Keratinocyte (primary cell): ENCODE measurements around the gene INSRR. TPM values are rescaled to one million over a fixed set of nuclear protein-coding genes. Genes with fewer than 3 reads are reported as not detected.

Experiments used
- DNase-seq: peaks from one replicate; pipeline ENCODE4 v3.0.0-alpha.2; 2011; ENCODE audit warnings: low read depth, missing footprints, low spot score
- FAIRE-seq: peaks from 2 replicates; lab custom pipeline; 2011; peaks lifted over from hg19 to GRCh38; lab: Jason Lieb, UNC
- H2AFZ ChIP-seq: 2 replicates; pipeline ENCODE4 v1.6.0; 2012; ENCODE audit warnings: low read length, control low read depth, inconsistent platforms; ENCODE audit not compliant: control insufficient read depth
- H3K27ac ChIP-seq: 2 replicates; pipeline ENCODE4 v1.5.1; 2011; ENCODE audit warnings: low read length; ENCODE audit not compliant: control insufficient read depth, insufficient read depth
- H3K27me3 ChIP-seq: 3 replicates; pipeline ENCODE4 v1.6.0; 2011; ENCODE audit warnings: low read length; ENCODE audit not compliant: control insufficient read depth, insufficient read depth; ENCODE audit errors: extremely low read depth
- H3K36me3 ChIP-seq, 2 experiments: 2 replicates in 1 of 2; 3 replicates in 1 of 2; pipeline ENCODE4 v1.5.1; 2011; ENCODE audit warnings: low read length in 2 of 2, mild to moderate bottlenecking in 1 of 2; ENCODE audit not compliant: control insufficient read depth in 2 of 2, insufficient read depth in 2 of 2; ENCODE audit errors: extremely low read depth in 1 of 2
- H3K4me1 ChIP-seq: 3 replicates; pipeline ENCODE4 v1.5.1; 2011; ENCODE audit warnings: low read length; ENCODE audit not compliant: control insufficient read depth, insufficient read depth; ENCODE audit errors: extremely low read depth
- H3K4me2 ChIP-seq: 3 replicates; pipeline ENCODE4 v1.6.0; 2011; ENCODE audit warnings: low read depth, low read length; ENCODE audit not compliant: control insufficient read depth, insufficient read depth; ENCODE audit errors: extremely low read depth
- H3K4me3 ChIP-seq, 3 experiments: fragments of 200-600 bp in 1 of 3; sonication (generic) in 1 of 3; 2 replicates in 2 of 3; 3 replicates in 1 of 3; pipeline ENCODE4 v1.5.1; 2011 to 2016; ENCODE audit warnings: low read length in 3 of 3, mild to moderate bottlenecking in 3 of 3, control low read depth in 2 of 3, inconsistent platforms in 1 of 3, low read depth in 1 of 3, mixed read lengths in 1 of 3, mixed run types in 1 of 3, moderate library complexity in 1 of 3; ENCODE audit not compliant: control insufficient read depth in 2 of 3, insufficient read depth in 2 of 3; ENCODE audit errors: extremely low read depth in 1 of 3
- H3K79me2 ChIP-seq: 2 replicates; pipeline ENCODE4 v1.6.0; 2012; ENCODE audit warnings: low read length; ENCODE audit not compliant: control insufficient read depth, insufficient read depth
- H3K9ac ChIP-seq: 3 replicates; pipeline ENCODE4 v1.6.0; 2011; ENCODE audit warnings: low read length; ENCODE audit not compliant: control insufficient read depth, insufficient read depth; ENCODE audit errors: extremely low read depth
- H3K9me1 ChIP-seq: 3 replicates; pipeline ENCODE4 v1.6.0; 2011; ENCODE audit warnings: low read length; ENCODE audit not compliant: control insufficient read depth, insufficient read depth; ENCODE audit errors: extremely low read depth
- H3K9me3 ChIP-seq: 2 replicates; pipeline ENCODE4 v1.5.1; 2012; ENCODE audit warnings: low read depth, low read length; ENCODE audit not compliant: control insufficient read depth
- H4K20me1 ChIP-seq: 3 replicates; pipeline ENCODE4 v1.6.0; 2011; ENCODE audit warnings: low read length; ENCODE audit not compliant: control insufficient read depth, insufficient read depth; ENCODE audit errors: extremely low read depth
- CTCF ChIP-seq, 3 experiments: IDR thresholded peaks in 1 of 3; conservative IDR thresholded peaks in 1 of 3; optimal IDR thresholded peaks in 1 of 3; 2 replicates in 2 of 3; 3 replicates in 1 of 3; pipeline versions ENCODE3 to v1.5.1; 2011; ENCODE audit warnings: low read length in 3 of 3, mild to moderate bottlenecking in 3 of 3, moderate library complexity in 2 of 3, control low read depth in 1 of 3, inconsistent platforms in 1 of 3; ENCODE audit not compliant: insufficient read depth in 2 of 3; ENCODE audit errors: extremely low read depth in 1 of 3
- EZH2 ChIP-seq: IDR thresholded peaks from one replicate; pipeline ENCODE4 v1.6.1; 2012; ENCODE audit warnings: inconsistent platforms, mild to moderate bottlenecking, low read length, moderate library complexity
- dilution Hi-C: fragments of 300-500 bp; cut with MboI; formaldehyde crosslinking; loops from one replicate; pipeline ENCODE4 v1.7.0; 2020; ENCODE audit warnings: low sequenced_read_pairs; ENCODE audit not compliant: extremely low pct_ligation_motif_present
- polyA plus RNA-seq, 5 experiments: library from polyadenylated mRNA; depleted of rRNA in 3 of 5; stranded (reverse) in 3 of 5; stranded (forward) in 1 of 5; unstranded in 1 of 5; fragments of >200 nt; gene quantifications; 1 replicate in 1 of 5; 2 replicates in 3 of 5; 3 replicates in 1 of 5; pipeline versions ENCODE4 v1.2.1 to v1.2.3, GENCODE V29; 2011 to 2012; ENCODE audit warnings: missing spikeins in 2 of 5, low read depth in 1 of 5, low replicate concordance in 1 of 5

INSRR gene
- polyA plus RNA-seq, 1 donor (not counting 4 experiments of a cell fraction or from before 2014, with no cell fraction given) = not detected

GRCh38 chr1:156804572-156805243, 54.2 kb downstream of the INSRR start:
- dilution Hi-C loops = no loop called here
- no peaks in the 10 kb centered on the region for H3K27me3 ChIP-seq
- peaks cover 12% of the 10 kb centered on the region for H3K4me1 ChIP-seq
- DNase-seq (no peak), FAIRE-seq (no peak)
- no peak overlapping the region for H3K4me2 ChIP-seq
- H3K9ac ChIP-seq = no peak overlapping the region
- no peaks in the 10 kb centered on the region for H3K9me3 ChIP-seq
- no peaks in the 10 kb centered on the region for H3K79me2 ChIP-seq
- no peaks in the 10 kb centered on the region for H3K9me1 ChIP-seq
- peaks cover 3% of the 10 kb centered on the region for H4K20me1 ChIP-seq
- peaks cover 6 to 12% of the 10 kb centered on the region in 2 experiments for H3K36me3 ChIP-seq
- H3K27ac ChIP-seq = no peak overlapping the region
- no peak overlapping the region for H2AFZ ChIP-seq
- TF ChIP-seq EZH2 = no peak
- H3K4me3 ChIP-seq = no peak overlapping the region

DNA sequence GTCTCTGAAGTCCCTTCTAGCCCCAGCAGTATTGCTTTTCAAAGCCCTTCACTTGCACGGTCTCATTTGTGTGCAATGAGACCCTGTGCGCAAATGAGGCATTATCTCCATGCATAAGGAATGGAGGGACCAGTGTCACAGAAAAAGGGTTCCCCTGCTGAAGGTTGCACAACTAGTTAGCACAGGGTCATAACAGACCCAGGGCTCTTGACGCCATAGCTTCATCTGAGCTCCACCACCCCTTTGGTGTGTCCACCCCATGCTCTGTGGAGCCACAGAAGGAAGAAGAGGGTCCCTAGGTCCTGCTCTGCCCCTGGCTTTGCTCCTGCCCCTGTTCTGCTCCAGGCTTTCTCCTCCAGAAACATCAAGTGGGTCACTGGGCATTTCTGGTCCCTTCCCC, 54.9 kb downstream of the INSRR start:
- no peak overlapping the region for H3K4me2 ChIP-seq
- no peaks in the 10 kb centered on the region for H3K27me3 ChIP-seq
- H3K36me3 ChIP-seq = peaks cover 7 to 12% of the 10 kb centered on the region in 2 experiments
- TF ChIP-seq EZH2 = no peak
- TF ChIP-seq CTCF (optimal IDR thresholded peaks at IDR 0.05 in 1 of 3, IDR thresholded peaks at IDR 0.05 in 1 of 3, conservative IDR thresholded peaks at IDR 0.05 in 1 of 3; ENCODE audit: extremely low read depth in 1 of 3, insufficient read depth in 2 of 3, low read length in 3 of 3) = no peak
- no peaks in the 10 kb centered on the region for H3K9me1 ChIP-seq
- no peak for DNase-seq
- H3K9me3 ChIP-seq = no peaks in the 10 kb centered on the region
- peaks cover 3% of the 10 kb centered on the region for H4K20me1 ChIP-seq
- no peak overlapping the region for H3K4me3 ChIP-seq
- FAIRE-seq = no peak
- H3K9ac ChIP-seq = no peak overlapping the region
- H3K4me1 ChIP-seq = peaks cover 12% of the 10 kb centered on the region
- H2AFZ ChIP-seq = no peak overlapping the region
- H3K27ac ChIP-seq = no peak overlapping the region
- dilution Hi-C loops = no loop called here
- H3K79me2 ChIP-seq = no peaks in the 10 kb centered on the region
